Fibroblast of lung (primary cell): Measurements from ENCODE around the gene KCNK6. TPM values are rescaled to one million over a fixed set of nuclear protein-coding genes. Genes with fewer than 3 reads are reported as not detected.

ENCODE experiments used
- DNase-seq, 2 donors: peaks; one replicate each; pipeline versions ENCODE4 v3.0.0 to v3.0.0-alpha.2; 2010; ENCODE audit warnings: low read depth in 2 of 2
- H2AFZ ChIP-seq: 2 replicates; pipeline ENCODE4 v1.5.1; 2012; ENCODE audit warnings: low read length, control low read depth, inconsistent platforms
- H3K27ac ChIP-seq: 2 replicates; pipeline ENCODE4 v1.5.1; 2011; ENCODE audit warnings: low read length, control low read depth; ENCODE audit not compliant: insufficient read depth
- H3K27me3 ChIP-seq: 2 replicates; pipeline ENCODE4 v1.5.1; 2011; ENCODE audit warnings: mild to moderate bottlenecking, low read length; ENCODE audit not compliant: control insufficient read depth, insufficient read depth
- H3K36me3 ChIP-seq: 2 replicates; pipeline ENCODE4 v1.5.1; 2011; ENCODE audit warnings: low read length; ENCODE audit not compliant: control insufficient read depth, insufficient read depth
- H3K4me1 ChIP-seq: 2 replicates; pipeline ENCODE4 v1.5.1; 2011; ENCODE audit warnings: low read length; ENCODE audit not compliant: control insufficient read depth, insufficient read depth; ENCODE audit errors: extremely low read depth
- H3K4me2 ChIP-seq: 2 replicates; pipeline ENCODE4 v1.5.1; 2011; ENCODE audit warnings: low read length, control low read depth; ENCODE audit not compliant: insufficient read depth; ENCODE audit errors: extremely low read depth
- H3K4me3 ChIP-seq, 4 experiments: fragments of 200-600 bp in 1 of 4; sonication (generic) in 1 of 4; replicated peaks in 1 of 4; 2 replicates each; pipeline ENCODE4 v1.5.1; 2011 to 2016; ENCODE audit warnings: low read length in 4 of 4, low read depth in 3 of 4, mild to moderate bottlenecking in 3 of 4, control low read depth in 2 of 4, inconsistent platforms in 1 of 4, mixed read lengths in 1 of 4; ENCODE audit not compliant: insufficient read depth in 1 of 4; ENCODE audit errors: control extremely low read depth in 1 of 4
- H3K79me2 ChIP-seq: 2 replicates; pipeline ENCODE4 v1.5.1; 2012; ENCODE audit warnings: mild to moderate bottlenecking, low read length, inconsistent platforms; ENCODE audit not compliant: control insufficient read depth, insufficient read depth
- H3K9ac ChIP-seq: 2 replicates; pipeline ENCODE4 v1.5.1; 2011; ENCODE audit warnings: mild to moderate bottlenecking, low read length, control low read depth; ENCODE audit not compliant: insufficient read depth
- H3K9me3 ChIP-seq: 2 replicates; pipeline ENCODE4 v1.5.1; 2012; ENCODE audit warnings: low read depth, low read length; ENCODE audit not compliant: control insufficient read depth, insufficient read depth
- H4K20me1 ChIP-seq: 2 replicates; pipeline ENCODE4 v1.5.1; 2011; ENCODE audit warnings: low read length; ENCODE audit not compliant: control insufficient read depth, insufficient read depth; ENCODE audit errors: extremely low read depth
- CTCF ChIP-seq, 2 donors: IDR thresholded peaks in 1 of 2; conservative IDR thresholded peaks in 1 of 2; 1 replicate in 1 of 2; 2 replicates in 1 of 2; pipeline ENCODE4 v1.5.1; 2011 to 2012; ENCODE audit warnings: low read length in 2 of 2, control low read depth in 1 of 2, inconsistent platforms in 1 of 2, low read depth in 1 of 2, mild to moderate bottlenecking in 1 of 2
- EZH2 ChIP-seq: IDR thresholded peaks from 2 replicates; pipeline ENCODE4 v1.5.1; 2012; ENCODE audit warnings: low read length, control low read depth, mild to moderate bottlenecking; ENCODE audit errors: missing control alignments
- polyA plus RNA-seq, 2 donors: library from polyadenylated mRNA; depleted of rRNA in 1 of 2; stranded (reverse) in 1 of 2; unstranded in 1 of 2; fragments of >200 nt; gene quantifications; 2 replicates each; pipeline ENCODE4 v1.2.1, GENCODE V29; 2011 to 2012; ENCODE audit warnings: missing spikeins in 1 of 2
- total RNA-seq: library from RNA; depleted of rRNA; stranded (reverse); fragments of >200 nt; gene quantifications from 2 replicates; pipeline ENCODE4 v1.2.1, GENCODE V29; 2014

KCNK6 gene
- total and polyA plus RNA-seq, 2 donors (not counting 1 experiment from before 2014, with no cell fraction given), result 3.0 to 48.1 TPM

GRCh38 chr19:38308006-38308766 is 11.5 kb upstream of the KCNK6 start:
- H2AFZ ChIP-seq, result no peak overlapping the region
- H4K20me1 ChIP-seq, result no peaks in the 10 kb centered on the region
- H3K36me3 ChIP-seq, result peaks cover 21% of the 10 kb centered on the region
- no peaks in the 10 kb centered on the region for H3K27me3 ChIP-seq
- H3K4me2 ChIP-seq, result no peak overlapping the region
- TF ChIP-seq CTCF (conservative IDR thresholded peaks at IDR 0.05 in 1 of 2, IDR thresholded peaks at IDR 0.05 in 1 of 2; ENCODE audit: low read depth in 1 of 2, low read length in 2 of 2), result no peak
- no peak for TF ChIP-seq EZH2
- H3K9me3 ChIP-seq, result no peaks in the 10 kb centered on the region
- peaks cover 11% of the 10 kb centered on the region for H3K79me2 ChIP-seq
- no peak overlapping the region for H3K4me3 ChIP-seq
- no peaks in the 10 kb centered on the region for H3K4me1 ChIP-seq
- H3K9ac ChIP-seq, result no peak overlapping the region
- no peak overlapping the region for H3K27ac ChIP-seq
- no peak for DNase-seq

DNA sequence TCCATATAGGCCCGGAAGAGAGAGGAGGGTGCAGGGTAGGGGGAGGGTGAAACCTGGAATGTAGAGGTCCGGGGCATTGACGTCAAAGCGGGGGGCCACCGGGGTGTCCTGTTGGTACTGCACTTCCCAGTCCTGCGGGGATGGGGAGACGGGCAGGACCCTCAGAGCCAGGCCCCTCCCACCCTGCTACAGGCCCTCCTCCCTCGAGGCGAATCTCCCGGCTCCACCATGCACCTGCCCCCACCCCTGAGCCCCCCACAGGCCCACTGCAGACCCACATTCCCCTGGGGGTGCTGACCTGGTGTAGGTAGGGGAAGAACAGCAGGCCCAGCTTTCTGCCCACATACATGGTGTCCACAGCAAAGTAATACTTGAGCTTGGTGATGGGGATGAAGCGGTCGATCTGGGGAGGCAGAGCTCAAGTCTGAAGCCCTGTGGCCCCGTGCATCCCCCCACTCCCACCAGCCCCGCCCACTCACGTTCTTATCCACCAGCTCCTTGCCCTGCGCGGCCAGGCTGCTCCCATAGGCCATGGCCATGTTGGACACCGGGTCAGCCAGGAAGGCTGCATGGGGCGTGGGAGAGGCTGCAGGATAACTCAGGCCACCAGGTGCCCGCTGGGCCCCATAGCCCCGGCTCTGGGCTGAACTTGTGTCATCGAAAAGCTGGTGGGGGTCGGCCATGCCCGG is 10.6 kb upstream of the KCNK6 start:
- Histone ChIP-seq H3K4me3 (no peak overlapping the region), H3K9ac (no peak overlapping the region), H3K9me3 (no peaks in the 10 kb centered on the region), H3K27ac (no peak overlapping the region), H3K36me3 (peaks cover 21% of the 10 kb centered on the region), H3K27me3 (no peaks in the 10 kb centered on the region), H4K20me1 (no peaks in the 10 kb centered on the region), H3K79me2 (peaks cover 13% of the 10 kb centered on the region), H2AFZ (no peak overlapping the region), H3K4me2 (no peak overlapping the region), H3K4me1 (no peaks in the 10 kb centered on the region)
- no peak for DNase-seq
- TF ChIP-seq CTCF (conservative IDR thresholded peaks at IDR 0.05 in 1 of 2, IDR thresholded peaks at IDR 0.05 in 1 of 2; ENCODE audit: low read depth in 1 of 2, low read length in 2 of 2) (no peak), EZH2 (no peak)

- Histone ChIP-seq H3K4me1 (no peaks in the 10 kb centered on the region), H3K36me3 (peaks cover 17% of the 10 kb centered on the region), H3K4me2 (no peak overlapping the region), H3K4me3 (no peak overlapping the region), H3K9me3 (no peaks in the 10 kb centered on the region), H3K9ac (no peak overlapping the region), H3K27me3 (no peaks in the 10 kb centered on the region), H4K20me1 (no peaks in the 10 kb centered on the region), H2AFZ (no peak overlapping the region), H3K27ac (no peak overlapping the region), H3K79me2 (peaks cover 16% of the 10 kb centered on the region)
- DNase-seq, result no peak
- TF ChIP-seq EZH2, result no peak
- TF ChIP-seq CTCF (conservative IDR thresholded peaks at IDR 0.05 in 1 of 2, IDR thresholded peaks at IDR 0.05 in 1 of 2; ENCODE audit: low read depth in 1 of 2, low read length in 2 of 2), result no peak
These were observed 9.9 kb upstream of the KCNK6 start for GRCh38 chr19:38309615-38310278.
